PC-3 (cell line): ENCODE data around the gene MLN.

Experiments
- EZH2phosphoT487 ChIP-seq: fragments of 300-600 bp; sonication (generic); IDR thresholded peaks from 2 replicates; pipeline ENCODE4 v1.6.1; 2018; ENCODE audit warnings: mild to moderate bottlenecking, antibody characterized with exemption, low read length, borderline replicate concordance
- TF ChIP-seq, protein P1 (sequence below): fragments of 300-600 bp; sonication (generic); conservative IDR thresholded peaks from 2 replicates; pipeline ENCODE4 v1.5.1; 2017; ENCODE audit warnings: antibody characterized with exemption, low read depth, mild to moderate bottlenecking, low read length

DNA sequence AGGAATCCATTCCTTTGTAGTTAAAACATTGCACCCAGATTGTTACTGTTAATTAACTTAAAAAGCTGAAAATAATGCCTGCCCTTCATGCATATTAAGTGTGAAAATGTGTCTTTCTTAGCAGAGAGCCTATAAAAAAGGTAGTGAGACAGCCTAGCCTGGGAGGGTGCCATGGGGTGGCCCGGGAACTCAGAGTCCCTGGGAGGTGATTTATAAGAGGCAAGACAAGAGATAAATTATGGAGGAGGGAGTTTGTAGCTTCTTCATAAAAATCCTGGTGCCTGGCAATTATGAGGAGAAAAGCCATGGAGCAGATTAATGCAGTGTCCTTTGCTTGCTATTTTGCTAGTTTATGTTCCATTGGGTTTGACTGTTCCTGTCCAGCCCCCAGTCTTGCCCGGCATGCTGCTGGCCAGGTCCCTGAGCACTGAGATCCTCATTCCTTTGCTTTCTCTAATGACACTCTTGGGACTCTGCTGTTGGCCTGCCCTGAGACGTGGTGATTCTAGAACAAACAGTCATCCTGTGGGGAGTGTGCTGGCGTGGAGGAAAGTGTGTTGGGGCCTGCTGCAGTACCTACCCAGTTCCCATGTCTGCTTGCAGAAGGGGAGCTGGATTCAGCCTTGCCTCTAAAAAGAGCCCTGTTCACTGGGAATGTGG lies 4.2 kb downstream of the MLN start:
- TF ChIP-seq, protein P1, sequence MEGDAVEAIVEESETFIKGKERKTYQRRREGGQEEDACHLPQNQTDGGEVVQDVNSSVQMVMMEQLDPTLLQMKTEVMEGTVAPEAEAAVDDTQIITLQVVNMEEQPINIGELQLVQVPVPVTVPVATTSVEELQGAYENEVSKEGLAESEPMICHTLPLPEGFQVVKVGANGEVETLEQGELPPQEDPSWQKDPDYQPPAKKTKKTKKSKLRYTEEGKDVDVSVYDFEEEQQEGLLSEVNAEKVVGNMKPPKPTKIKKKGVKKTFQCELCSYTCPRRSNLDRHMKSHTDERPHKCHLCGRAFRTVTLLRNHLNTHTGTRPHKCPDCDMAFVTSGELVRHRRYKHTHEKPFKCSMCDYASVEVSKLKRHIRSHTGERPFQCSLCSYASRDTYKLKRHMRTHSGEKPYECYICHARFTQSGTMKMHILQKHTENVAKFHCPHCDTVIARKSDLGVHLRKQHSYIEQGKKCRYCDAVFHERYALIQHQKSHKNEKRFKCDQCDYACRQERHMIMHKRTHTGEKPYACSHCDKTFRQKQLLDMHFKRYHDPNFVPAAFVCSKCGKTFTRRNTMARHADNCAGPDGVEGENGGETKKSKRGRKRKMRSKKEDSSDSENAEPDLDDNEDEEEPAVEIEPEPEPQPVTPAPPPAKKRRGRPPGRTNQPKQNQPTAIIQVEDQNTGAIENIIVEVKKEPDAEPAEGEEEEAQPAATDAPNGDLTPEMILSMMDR, result no peak
- no peak for TF ChIP-seq EZH2phosphoT487
